GM12872 (cell line): Measurements from ENCODE around the gene AGFG1.

Experiments used
- TF ChIP-seq, protein P1 (sequence below): IDR thresholded peaks from 3 replicates; pipeline ENCODE4 v1.5.1; 2011; ENCODE audit warnings: low read depth, mild to moderate bottlenecking, low read length, moderate library complexity; ENCODE audit not compliant: insufficient read depth

The AGFG1 gene, protein sequence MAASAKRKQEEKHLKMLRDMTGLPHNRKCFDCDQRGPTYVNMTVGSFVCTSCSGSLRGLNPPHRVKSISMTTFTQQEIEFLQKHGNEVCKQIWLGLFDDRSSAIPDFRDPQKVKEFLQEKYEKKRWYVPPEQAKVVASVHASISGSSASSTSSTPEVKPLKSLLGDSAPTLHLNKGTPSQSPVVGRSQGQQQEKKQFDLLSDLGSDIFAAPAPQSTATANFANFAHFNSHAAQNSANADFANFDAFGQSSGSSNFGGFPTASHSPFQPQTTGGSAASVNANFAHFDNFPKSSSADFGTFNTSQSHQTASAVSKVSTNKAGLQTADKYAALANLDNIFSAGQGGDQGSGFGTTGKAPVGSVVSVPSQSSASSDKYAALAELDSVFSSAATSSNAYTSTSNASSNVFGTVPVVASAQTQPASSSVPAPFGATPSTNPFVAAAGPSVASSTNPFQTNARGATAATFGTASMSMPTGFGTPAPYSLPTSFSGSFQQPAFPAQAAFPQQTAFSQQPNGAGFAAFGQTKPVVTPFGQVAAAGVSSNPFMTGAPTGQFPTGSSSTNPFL

GRCh38 chr2:227471924-227472264 is at the start of gene AGFG1:
TSS of gene AGFG1 (plus strand) at chr2:227472156. CDS start at chr2:227472422, 266 bp downstream.
- TF ChIP-seq, protein P1, sequence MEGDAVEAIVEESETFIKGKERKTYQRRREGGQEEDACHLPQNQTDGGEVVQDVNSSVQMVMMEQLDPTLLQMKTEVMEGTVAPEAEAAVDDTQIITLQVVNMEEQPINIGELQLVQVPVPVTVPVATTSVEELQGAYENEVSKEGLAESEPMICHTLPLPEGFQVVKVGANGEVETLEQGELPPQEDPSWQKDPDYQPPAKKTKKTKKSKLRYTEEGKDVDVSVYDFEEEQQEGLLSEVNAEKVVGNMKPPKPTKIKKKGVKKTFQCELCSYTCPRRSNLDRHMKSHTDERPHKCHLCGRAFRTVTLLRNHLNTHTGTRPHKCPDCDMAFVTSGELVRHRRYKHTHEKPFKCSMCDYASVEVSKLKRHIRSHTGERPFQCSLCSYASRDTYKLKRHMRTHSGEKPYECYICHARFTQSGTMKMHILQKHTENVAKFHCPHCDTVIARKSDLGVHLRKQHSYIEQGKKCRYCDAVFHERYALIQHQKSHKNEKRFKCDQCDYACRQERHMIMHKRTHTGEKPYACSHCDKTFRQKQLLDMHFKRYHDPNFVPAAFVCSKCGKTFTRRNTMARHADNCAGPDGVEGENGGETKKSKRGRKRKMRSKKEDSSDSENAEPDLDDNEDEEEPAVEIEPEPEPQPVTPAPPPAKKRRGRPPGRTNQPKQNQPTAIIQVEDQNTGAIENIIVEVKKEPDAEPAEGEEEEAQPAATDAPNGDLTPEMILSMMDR: peak; percentile 97

DNA sequence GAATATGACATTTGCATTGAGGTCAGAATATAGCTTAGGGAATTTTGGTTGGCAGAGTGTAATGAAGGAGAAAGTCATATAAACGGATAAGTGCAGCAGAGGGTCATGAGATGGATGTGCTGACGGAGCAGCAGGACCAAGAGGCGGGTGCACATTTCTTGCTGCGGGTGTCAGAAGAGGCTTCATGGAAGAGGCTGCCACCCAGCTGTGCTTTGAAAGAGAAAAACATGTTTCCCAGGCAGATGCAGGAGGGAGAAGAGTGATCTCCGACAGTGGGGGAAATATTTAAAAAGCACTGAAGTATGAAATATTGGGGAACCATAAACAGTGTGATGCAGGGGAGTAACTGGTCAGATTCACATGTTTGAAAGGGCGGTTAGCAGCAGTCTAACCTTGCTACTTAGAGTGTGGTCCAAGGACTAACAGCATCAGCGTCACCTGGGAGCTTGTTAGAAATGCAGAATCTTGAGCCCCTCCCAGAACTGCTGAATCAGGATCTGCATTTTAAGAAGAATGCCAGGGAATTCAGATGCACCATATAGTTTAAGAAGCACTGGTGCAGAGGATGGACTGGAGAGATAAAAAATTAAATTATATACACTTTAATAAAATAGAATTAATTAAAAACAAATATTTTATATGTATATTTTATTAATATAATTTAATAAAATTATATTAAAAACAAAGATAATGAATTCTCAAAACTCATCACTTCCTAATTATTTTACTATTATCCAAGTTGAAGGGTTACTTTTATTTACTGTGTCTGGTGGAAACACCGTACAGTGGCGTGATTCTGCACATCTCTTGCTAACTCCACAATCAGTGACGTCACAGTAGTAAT is 48.1 kb upstream of the AGFG1 start:
- TF ChIP-seq, protein P1: no peak

DNA sequence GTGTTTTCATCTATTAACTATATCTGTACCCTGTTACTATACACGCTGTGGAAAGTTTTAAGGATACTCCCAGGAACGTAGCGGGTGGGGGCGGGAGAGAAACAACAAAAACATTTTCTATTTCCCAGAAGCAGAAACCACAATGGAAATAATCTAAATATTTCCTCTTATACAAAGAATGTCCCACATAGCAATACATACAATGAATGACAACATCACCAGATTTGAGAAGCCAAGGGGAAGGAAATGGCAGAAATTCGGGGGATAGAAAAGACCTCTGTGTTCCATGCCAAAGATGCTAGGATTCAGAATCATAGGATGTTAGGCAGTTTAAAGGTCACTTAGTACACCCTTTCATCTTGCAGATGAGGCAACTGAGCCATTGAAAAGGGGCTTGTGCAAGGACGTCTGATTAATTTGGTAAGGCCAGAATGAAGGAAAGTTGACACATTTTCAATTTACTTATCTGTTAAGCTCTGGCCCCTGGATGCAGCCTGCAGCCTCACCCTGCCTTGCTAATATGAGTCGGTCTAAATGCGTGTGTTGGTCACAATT is 43.1 kb upstream of the AGFG1 start:
- TF ChIP-seq, protein P1: no peak

- TF ChIP-seq, protein P1: no peak
Measured at GRCh38 chr2:227430639-227431038, 41.3 kb upstream of the AGFG1 start.

DNA sequence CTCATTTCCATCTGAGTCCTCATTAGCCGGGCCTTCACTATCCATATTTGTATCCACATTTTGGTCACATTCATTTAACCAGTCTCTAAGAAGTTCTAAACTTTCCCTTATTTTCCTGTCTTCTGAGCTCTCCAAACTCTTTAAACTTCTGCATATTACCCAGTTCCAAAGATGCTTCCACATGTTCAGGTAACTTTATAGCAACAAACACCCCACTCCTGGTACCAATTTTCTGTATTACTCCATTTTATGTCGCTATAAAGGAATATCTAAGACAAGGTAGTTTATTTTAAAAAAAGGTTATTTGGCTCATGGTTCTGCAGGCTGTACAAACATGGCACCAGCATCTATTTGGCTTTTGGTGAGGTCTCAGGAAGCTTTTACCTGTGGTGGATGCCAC is 38.8 kb upstream of the AGFG1 start:
- TF ChIP-seq, protein P1: no peak

GRCh38 chr2:227436436-227437174 is 35.4 kb upstream of the AGFG1 start:
- TF ChIP-seq, protein P1: no peak
